ENCODE results near the gene NBL1.
"Not testable (repeated sequence)": the region's sequence is repeated elsewhere in the genome, so short reads cannot be mapped to it uniquely, and the experiment has no call there.

Gene NBL1

GRCh38 chr1:19623523-19623922 is 20.6 kb upstream of the NBL1 start:
- no peak for DNase-seq

- DNase-seq: no peak
Observed at GRCh38 chr1:19625291-19625937, 18.7 kb upstream of the NBL1 start.

GRCh38 chr1:19628879-19629278 is 15.2 kb upstream of the NBL1 start:
- no peak for DNase-seq

- DNase-seq: no peak
Observed at GRCh38 chr1:19629357-19629756, 14.8 kb upstream of the NBL1 start.

GRCh38 chr1:19630192-19630591 is 13.9 kb upstream of the NBL1 start:
- DNase-seq: not testable (repeated sequence)

GRCh38 chr1:19630720-19631395 is 13.3 kb upstream of the NBL1 start:
- DNase-seq: no peak

GRCh38 chr1:19632211-19632610 is 11.9 kb upstream of the NBL1 start:
- DNase-seq: no peak

- no peak for DNase-seq
Observed at GRCh38 chr1:19633106-19633505, 11.0 kb upstream of the NBL1 start.

GRCh38 chr1:19635064-19635463 is 9.0 kb upstream of the NBL1 start:
- DNase-seq: not testable (repeated sequence)

GRCh38 chr1:19635646-19636045 is 8.5 kb upstream of the NBL1 start:
- DNase-seq: no peak

GRCh38 chr1:19636065-19636464 is 8.0 kb upstream of the NBL1 start:
- DNase-seq: no peak

GRCh38 chr1:19636749-19637148 is 7.4 kb upstream of the NBL1 start:
- DNase-seq: not testable (repeated sequence)

- no peak for DNase-seq
Observed at GRCh38 chr1:19637606-19638005, 6.5 kb upstream of the NBL1 start.

GRCh38 chr1:19639228-19639627 is 4.9 kb upstream of the NBL1 start:
- DNase-seq: not testable (repeated sequence)

GRCh38 chr1:19639999-19640362 is 4.1 kb upstream of the NBL1 start:
- DNase-seq: no peak

- no peak for DNase-seq
Observed at GRCh38 chr1:19640363-19641316, 3.5 kb upstream of the NBL1 start.

- DNase-seq: no peak
Observed at GRCh38 chr1:19643121-19643520, 990 bp upstream of the NBL1 start.

GRCh38 chr1:19644395-19644680 is 227 bp downstream of the NBL1 start:
- no peak for DNase-seq

GRCh38 chr1:19644681-19645410 is 735 bp downstream of the NBL1 start:
- peak; percentile 49 for DNase-seq

GRCh38 chr1:19645411-19646251 is 1.5 kb downstream of the NBL1 start:
- DNase-seq: no peak

GRCh38 chr1:19646377-19647319 is 2.5 kb downstream of the NBL1 start:
- no peak for DNase-seq
